GM15510 (cell line): ENCODE measurements around the gene MSL1.

Experiments
- POLR2A ChIP-seq: IDR thresholded peaks from 3 replicates; pipeline ENCODE4 v1.6.1; 2011; ENCODE audit warnings: borderline replicate concordance; ENCODE audit not compliant: insufficient read length; ENCODE audit errors: extremely low read depth

MSL1 gene, protein sequence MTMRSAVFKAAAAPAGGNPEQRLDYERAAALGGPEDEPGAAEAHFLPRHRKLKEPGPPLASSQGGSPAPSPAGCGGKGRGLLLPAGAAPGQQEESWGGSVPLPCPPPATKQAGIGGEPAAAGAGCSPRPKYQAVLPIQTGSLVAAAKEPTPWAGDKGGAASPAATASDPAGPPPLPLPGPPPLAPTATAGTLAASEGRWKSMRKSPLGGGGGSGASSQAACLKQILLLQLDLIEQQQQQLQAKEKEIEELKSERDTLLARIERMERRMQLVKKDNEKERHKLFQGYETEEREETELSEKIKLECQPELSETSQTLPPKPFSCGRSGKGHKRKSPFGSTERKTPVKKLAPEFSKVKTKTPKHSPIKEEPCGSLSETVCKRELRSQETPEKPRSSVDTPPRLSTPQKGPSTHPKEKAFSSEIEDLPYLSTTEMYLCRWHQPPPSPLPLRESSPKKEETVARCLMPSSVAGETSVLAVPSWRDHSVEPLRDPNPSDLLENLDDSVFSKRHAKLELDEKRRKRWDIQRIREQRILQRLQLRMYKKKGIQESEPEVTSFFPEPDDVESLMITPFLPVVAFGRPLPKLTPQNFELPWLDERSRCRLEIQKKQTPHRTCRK

GRCh38 chr17:40121181-40122135 is at the start of gene MSL1:
Gene MSL1, plus strand, starts transcription at chr17:40121971. Its CDS starts 642 bp downstream, at chr17:40122613.
- TF ChIP-seq POLR2A = peak; percentile 72

DNA sequence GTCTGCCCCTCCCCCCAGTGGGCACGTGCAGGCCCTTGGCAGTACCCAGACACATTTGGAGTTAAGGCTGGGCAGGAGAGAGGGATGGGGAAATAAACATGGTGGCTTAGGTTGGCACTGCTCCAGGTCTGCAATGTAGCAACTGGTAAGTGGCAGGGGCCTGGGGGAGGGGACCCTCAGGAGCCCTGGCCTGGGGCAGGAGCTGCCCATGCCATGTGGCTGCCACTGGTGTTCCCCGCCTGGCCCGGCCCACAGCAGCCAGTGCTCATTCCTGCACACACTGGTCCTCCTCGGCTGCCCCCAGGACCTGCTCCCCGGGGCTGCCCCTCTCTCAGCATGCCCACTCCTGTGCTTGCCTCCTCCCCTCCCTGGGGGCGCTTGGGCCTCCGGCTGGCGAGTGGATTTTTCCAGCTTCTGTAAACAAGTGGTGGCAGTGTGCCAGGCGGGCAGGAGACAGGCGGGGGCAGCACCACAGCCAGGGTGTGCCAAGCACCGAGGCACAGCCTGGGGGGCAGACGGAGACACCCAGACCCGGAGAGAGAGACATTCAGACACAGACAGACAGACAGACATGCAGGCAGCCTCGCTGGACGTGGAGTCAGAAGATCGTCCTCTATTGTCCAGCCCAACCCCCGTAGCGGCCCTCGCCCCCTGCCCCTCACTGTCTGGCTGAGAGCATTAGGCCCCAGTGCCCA is 49.6 kb upstream of the MSL1 start:
- no peak for TF ChIP-seq POLR2A

DNA sequence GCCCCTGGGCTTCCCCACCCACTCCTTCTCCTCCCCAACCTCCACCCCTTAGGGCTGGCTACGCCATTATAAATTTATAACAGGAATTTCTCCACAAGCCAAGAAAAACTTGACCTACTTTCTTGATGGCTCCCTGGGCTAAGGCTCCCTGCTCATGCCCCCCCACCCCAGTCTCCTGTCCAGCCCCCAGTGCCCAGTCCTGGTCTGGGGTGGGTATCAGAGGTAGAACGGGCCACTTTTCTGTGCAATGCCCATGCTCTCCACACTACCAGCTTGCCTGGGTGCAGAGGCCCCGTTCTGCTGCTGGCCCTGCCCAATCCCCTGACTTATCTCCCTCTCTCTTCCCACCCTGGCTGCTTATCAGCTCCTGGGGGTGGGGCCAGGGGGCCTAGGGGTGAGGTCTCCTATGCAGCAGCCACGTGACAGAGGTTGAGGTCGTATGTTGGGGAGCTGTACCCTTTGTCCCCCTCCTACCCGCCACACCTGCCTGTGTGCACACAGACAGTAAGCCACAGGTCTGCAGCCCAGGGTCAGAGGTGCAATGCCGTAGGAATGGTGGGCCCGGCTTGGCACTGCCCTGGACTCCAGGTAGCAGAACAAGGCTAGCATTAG is 48.9 kb upstream of the MSL1 start:
- TF ChIP-seq POLR2A = no peak

GRCh38 chr17:40073454-40074174 is 48.2 kb upstream of the MSL1 start:
- TF ChIP-seq POLR2A = no peak

- no peak for TF ChIP-seq POLR2A
These were observed 47.6 kb upstream of the MSL1 start for GRCh38 chr17:40074175-40074512.

GRCh38 chr17:40074871-40075200 is 46.9 kb upstream of the MSL1 start:
- no peak for TF ChIP-seq POLR2A

- TF ChIP-seq POLR2A = no peak
These were observed 46.4 kb upstream of the MSL1 start for GRCh38 chr17:40075201-40075941.

GRCh38 chr17:40075942-40076498 is 45.8 kb upstream of the MSL1 start:
- TF ChIP-seq POLR2A = no peak

DNA sequence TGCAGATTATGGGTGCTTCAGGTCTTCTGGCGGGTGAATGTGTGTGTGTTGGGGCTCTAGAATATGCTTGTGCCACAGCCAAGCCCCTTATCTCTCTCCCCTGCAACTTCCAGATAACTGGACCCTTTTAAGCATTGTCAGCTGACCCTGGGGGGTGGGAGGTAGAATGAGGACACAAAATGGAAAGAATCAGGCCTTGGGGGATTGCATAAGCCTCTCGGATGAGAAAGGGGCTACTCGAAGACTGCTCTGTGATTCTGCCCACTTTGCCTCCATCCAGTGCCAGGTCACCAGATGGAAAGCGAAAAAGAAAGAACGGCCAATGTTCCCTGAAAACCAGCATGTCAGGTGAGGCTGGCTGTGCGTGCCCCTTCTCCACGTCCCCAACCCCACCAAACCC is 45.2 kb upstream of the MSL1 start:
- TF ChIP-seq POLR2A = no peak

DNA sequence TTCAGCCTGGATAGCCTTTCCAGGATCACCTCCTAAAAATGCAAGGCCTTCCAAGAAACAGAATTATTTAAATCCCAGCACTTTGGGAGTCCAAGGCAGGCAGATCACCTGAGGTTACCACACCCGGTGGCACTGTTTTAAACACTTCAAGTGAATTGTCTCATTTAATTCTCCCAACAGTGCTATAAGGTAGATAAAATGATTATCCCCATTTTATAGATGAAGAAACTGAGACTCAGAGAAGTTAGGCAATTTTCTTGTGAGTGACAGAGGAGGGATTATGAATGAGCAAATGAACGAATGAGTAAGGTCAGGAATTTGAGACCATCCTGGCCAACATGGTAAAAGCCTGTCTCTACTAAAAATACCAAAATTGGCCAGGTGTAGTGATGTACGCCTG is 42.2 kb upstream of the MSL1 start:
- TF ChIP-seq POLR2A = no peak

DNA sequence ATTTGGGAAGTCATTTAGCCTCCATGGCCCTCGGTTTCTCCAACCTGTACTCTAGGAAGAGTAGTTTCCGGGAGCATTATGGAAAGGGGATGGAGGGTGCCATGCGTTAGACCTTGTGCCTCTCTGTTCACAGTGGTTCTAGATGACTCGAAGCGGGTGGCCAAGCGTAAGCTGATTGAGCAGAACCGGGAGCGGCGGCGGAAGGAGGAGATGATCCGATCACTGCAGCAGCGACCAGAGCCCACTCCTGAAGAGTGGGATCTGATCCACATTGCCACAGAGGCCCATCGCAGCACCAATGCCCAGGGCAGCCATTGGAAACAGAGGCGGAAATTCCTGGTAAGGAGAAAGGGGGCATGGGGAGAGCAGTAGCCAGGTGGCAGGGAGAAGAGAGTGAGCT is 37.3 kb upstream of the MSL1 start:
- TF ChIP-seq POLR2A = no peak

GRCh38 chr17:40086150-40087044 is 35.4 kb upstream of the MSL1 start:
- no peak for TF ChIP-seq POLR2A

DNA sequence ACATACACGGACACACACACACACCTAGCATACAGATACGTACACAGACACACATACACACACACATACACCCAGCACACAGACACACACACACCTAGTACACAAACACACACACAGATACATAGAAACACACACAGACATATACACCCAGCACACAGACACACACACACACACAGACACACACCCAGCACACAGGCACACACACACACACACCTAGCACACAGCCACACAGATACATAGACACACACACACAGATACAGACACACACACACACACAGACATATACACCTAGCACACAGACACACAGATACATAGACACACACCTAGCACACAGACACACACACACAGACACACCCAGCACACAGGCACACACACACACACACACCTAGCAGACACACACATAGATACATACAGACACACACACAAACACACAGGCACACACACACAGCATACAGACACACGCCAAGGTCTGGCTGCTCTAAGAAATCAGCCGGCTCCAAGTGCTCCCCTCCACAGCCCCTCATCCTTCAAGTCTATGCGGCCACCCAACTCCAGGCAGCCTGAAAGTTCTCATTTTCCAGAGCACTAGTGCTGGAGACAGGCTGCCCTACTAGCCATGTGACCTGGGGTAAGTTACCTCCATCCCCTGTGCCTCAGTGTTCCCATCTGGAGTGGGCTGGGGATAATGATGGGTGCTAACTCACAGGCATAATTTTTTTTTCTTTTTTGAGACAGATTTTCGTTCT is 34.5 kb upstream of the MSL1 start:
- no peak for TF ChIP-seq POLR2A
